Small intestine (tissue), 7 donors: Measurements from ENCODE around the gene DPM2. TPM values are rescaled to one million over a fixed set of nuclear protein-coding genes. Genes with fewer than 3 reads are reported as not detected.

ENCODE experiments used
- DNase-seq, 2 donors: peaks; one replicate each; pipeline versions ENCODE4 v3.0.0 to v3.0.0-alpha.2; 2013
- FAIRE-seq: peaks from 2 replicates; lab custom pipeline; 2012; peaks lifted over from hg19 to GRCh38; lab: Jason Lieb, UNC
- H3K27ac ChIP-seq, 3 donors: one replicate each; pipeline ENCODE4 v1.5.1; 2013; ENCODE audit warnings: low read length in 2 of 3, mild to moderate bottlenecking in 2 of 3, control low read depth in 1 of 3, inconsistent platforms in 1 of 3, low read depth in 1 of 3, moderate library complexity in 1 of 3
- H3K27me3 ChIP-seq, 3 donors: one replicate each; pipeline ENCODE4 v1.6.1; 2013; ENCODE audit warnings: low read length in 3 of 3, inconsistent platforms in 1 of 3; ENCODE audit not compliant: control insufficient read depth in 3 of 3, insufficient read depth in 3 of 3
- H3K36me3 ChIP-seq, 3 donors: one replicate each; pipeline ENCODE4 v1.6.1; 2013; ENCODE audit warnings: low read length in 3 of 3, inconsistent platforms in 1 of 3, low read depth in 1 of 3, mild to moderate bottlenecking in 1 of 3, moderate library complexity in 1 of 3; ENCODE audit not compliant: control insufficient read depth in 3 of 3, insufficient read depth in 2 of 3
- H3K4me1 ChIP-seq, 3 donors: one replicate each; pipeline ENCODE4 v1.6.1; 2013; ENCODE audit warnings: low read length in 2 of 3, inconsistent platforms in 1 of 3, low read depth in 1 of 3, mild to moderate bottlenecking in 1 of 3, moderate library complexity in 1 of 3; ENCODE audit not compliant: control insufficient read depth in 3 of 3, insufficient read depth in 2 of 3
- H3K4me3 ChIP-seq, 3 donors: one replicate each; pipeline ENCODE4 v1.5.1; 2013; ENCODE audit warnings: low read length in 3 of 3, control low read depth in 1 of 3, inconsistent platforms in 1 of 3, low read depth in 1 of 3, mild to moderate bottlenecking in 1 of 3, moderate library complexity in 1 of 3
- H3K9me3 ChIP-seq, 2 donors: one replicate each; pipeline ENCODE4 v1.6.1; 2013; ENCODE audit warnings: low read depth in 1 of 2, low read length in 1 of 2; ENCODE audit not compliant: control insufficient read depth in 2 of 2, insufficient read depth in 1 of 2
- WGBS, 3 donors: extraction: QIAGEN DNeasy Blood & Tissue Kit; methylation state at CpG; one replicate each; pipeline ENCODE4 v1.1.7; 2013; 5-methylcytosine and 5-hydroxymethylcytosine counted together
- polyA plus RNA-seq, 4 donors: library from polyadenylated mRNA; stranded (reverse) in 3 of 4; unstranded in 1 of 4; fragments of 200-250 nt in 3 of 4; fragments of 120-200 nt in 1 of 4; gene quantifications; one replicate each; pipeline versions ENCODE4 v1.2.1 to v1.2.3, GENCODE V29; 2013
- donor health status: healthy with polysubstance abuse.
- donor health status: control.
- donor health status: control.
- donor health status: Bipolar disorder and iron deficiency.
- donor health status: healthy.

The DPM2 gene
- polyA plus RNA-seq, 4 donors = 23.2 to 46.0 (median 35.4) TPM

DNA sequence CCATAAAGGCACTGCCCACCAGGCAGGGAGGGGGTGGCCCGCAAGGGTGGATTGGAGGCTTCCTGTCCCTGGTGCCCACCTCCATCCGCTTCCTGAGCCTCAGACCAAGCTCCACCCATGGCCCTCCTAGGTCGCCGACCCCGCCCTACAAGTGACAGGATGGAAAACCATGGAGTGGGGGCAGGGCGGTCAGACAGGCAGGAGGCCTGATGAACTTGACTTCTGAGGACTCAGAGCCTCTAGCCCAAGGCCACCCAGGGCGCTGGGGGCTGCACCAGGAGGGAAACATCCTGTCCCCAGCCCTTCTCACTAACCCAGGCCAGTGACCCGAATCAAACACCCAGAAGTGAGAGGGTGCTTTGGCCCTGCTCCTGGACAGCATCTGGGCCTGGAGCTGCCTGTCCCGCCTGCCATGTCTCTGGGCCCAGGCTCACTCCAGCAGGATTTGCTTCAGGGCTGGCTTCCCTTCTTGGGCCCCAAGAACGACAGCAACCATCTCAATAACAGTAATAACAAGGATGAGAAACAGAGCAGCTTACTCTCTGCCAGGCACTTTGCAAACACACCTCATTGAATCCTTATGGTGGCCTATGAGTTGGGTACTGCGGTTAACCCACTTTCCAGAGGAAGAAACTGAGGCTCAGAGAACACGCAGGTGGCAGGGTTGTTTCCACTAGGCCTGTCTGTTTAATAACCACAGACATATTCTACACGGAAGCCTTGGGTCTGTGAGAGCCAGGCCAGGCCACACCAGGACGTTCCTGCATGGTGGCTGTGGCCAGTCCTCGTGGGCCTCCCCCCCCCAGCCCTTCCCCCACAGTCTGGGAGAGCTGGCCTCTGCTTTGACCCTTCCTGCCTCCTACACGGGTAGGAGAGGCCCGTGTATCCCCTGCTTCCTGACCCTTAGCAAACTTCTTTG, 33.8 kb downstream of the DPM2 start:
- Histone ChIP-seq H3K4me3 (peak overlapping the region in 1 of 3 donors; percentile 8), H3K27ac (peak overlapping the region; percentile 17 to 92 (median 69)), H3K9me3 (no peaks in the 10 kb centered on the region), H3K27me3 (peaks cover 0 to 10% (median 0%) of the 10 kb centered on the region in 3 donors), H3K4me1 (peaks cover 0 to 25% (median 6%) of the 10 kb centered on the region in 3 donors), H3K36me3 (peaks cover 0 to 15% (median 7%) of the 10 kb centered on the region in 3 donors)
- DNase-seq = peak; percentile 52 to 62
- no peak for FAIRE-seq
- 38 to 65% (median 55%) methylated on average over 17 of the region's 17 CpGs for WGBS, 3 donors

DNA sequence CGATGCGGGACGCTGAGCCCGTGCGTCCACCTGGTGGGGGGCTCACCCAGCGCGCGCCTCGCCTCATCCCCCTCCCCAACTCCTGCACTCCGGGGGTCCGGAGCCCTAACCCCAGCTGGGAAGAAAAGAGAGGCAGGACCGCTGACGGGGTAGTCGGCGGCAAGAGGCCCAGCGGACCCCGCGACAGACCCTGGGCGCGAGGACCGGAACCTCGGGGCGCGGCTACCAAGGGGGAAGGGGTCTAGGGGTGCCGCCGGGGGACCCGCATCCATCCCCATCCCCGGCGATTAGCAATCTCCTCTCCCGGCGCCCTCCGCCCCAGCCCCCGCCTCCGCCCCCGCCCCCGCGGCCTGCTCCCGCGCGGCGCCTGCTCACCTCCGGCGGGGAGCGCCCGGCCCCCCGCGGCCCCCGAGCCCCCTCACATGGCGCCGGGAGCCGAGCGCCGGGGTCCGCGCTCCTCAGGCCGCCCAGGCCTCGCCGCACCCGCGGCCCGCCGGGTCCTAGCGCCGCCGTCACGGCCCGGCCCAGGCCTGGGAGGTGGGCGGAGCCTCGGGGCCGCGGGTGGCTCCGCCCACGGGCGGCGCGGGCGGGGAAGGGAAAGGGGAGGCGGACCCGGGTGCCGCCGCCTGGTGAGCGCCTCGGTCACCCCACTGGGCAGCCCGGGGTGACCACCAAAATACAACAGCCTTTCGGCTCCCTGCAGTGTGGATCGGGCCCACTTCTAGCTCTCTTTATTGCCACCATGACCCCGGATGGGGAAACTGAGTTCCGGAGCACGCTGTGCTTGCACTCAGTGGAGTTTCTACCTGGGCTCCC, 38.3 kb downstream of the DPM2 start, which contains the start of gene ST6GALNAC6:
Gene ST6GALNAC6, minus strand, starts transcription at position 476 of the 816 bp plus-strand sequence. CDS start 1,622 bp downstream, outside the sequence.
- FAIRE-seq (no peak), DNase-seq (peak; percentile 70 to 80)
- Histone ChIP-seq H3K36me3 (peaks cover 0 to 20% (median 4%) of the 10 kb centered on the region in 3 donors), H3K4me1 (peaks cover 2 to 33% (median 4%) of the 10 kb centered on the region in 3 donors), H3K27me3 (peaks cover 0 to 14% (median 0%) of the 10 kb centered on the region in 3 donors), H3K27ac (peak within 1 kb of the TSS; percentile 12 to 89 (median 45)), H3K4me3 (peak within 1 kb of the TSS; percentile 71 to 89 (median 86)), H3K9me3 (peaks cover 0 to 15% of the 10 kb centered on the region in 2 donors)
- WGBS, 3 donors = 0 to 2% (median 1%) methylated on average over 23 to 88 of the region's 89 CpGs

DNA sequence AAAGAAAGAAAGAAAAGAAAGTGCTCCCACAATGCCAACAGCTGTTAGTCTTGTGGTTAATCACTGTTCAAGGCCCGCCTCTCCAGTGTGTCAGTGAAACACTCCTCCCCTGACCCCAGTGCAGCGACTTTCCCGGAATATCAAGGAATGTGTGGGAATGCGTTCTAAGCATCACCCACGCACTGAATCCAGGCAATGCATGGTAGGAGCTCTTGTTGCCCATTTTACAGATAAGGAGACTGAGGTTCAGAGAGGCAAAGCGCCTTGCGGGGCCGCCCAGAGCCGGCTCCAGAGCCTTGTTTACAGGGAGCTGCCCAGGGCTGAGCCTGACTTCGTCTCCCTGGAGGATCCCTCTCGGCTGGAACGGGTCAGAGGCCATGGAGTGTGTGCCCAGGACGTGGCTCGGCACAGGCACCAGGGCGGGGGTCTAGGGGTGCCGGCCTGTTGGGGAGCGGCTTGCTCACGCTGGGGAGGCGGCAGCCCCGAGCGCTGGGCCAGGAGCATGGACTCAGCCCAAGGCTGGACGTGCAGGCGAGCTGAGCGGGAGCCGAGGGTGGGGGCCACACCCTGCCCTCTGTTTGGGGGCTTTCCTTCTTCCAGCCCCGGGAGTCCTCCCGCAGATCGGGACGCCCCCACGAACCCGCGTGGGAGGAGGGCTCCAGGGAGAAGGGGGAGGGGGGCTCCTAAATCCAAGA, 39.1 kb downstream of the DPM2 start:
- peaks cover 0 to 25% (median 4%) of the 10 kb centered on the region in 3 donors for H3K4me1 ChIP-seq
- peak overlapping the region; percentile 12 to 89 (median 45) for H3K27ac ChIP-seq
- peaks cover 0 to 28% (median 10%) of the 10 kb centered on the region in 3 donors for H3K36me3 ChIP-seq
- FAIRE-seq = no peak
- peaks cover 0 to 14% (median 0%) of the 10 kb centered on the region in 3 donors for H3K27me3 ChIP-seq
- H3K9me3 ChIP-seq = peaks cover 0 to 22% of the 10 kb centered on the region in 2 donors
- H3K4me3 ChIP-seq = peak overlapping the region; percentile 71 to 89 (median 86)
- WGBS, 3 donors = 8 to 12% (median 11%) methylated on average over 27 to 32 of the region's 32 CpGs
- DNase-seq = peak in 1 of 2 donors; percentile 42

DNA sequence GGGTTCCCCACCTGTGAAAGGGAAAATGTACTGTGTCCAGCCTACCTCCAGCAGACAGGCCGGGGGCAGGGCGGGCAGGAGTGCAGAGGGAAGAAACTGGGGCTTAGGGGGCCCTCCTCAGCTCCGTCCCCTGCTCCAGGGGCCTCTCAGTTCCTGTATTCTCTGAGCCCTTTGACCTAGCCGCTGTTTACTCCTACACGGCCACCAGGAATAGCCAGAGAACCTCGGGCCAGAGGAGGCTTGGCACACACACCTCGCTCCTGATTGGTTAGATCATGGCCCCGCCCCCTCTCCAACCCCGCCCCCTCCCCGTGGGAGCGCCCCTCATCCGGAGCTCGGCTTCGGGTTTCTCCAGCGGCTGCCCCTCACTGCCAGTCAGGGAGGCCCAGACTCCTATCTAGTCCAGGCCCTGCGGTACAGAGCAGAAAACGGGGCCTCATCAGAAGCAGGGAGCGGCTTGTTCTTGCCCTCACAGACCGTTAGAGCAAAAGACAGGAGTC, 40.4 kb downstream of the DPM2 start:
- FAIRE-seq = no peak
- Histone ChIP-seq H3K4me1 (peaks cover 0 to 21% (median 4%) of the 10 kb centered on the region in 3 donors), H3K27ac (peak overlapping the region in 2 of 3 donors; percentile 52 to 80)

DNA sequence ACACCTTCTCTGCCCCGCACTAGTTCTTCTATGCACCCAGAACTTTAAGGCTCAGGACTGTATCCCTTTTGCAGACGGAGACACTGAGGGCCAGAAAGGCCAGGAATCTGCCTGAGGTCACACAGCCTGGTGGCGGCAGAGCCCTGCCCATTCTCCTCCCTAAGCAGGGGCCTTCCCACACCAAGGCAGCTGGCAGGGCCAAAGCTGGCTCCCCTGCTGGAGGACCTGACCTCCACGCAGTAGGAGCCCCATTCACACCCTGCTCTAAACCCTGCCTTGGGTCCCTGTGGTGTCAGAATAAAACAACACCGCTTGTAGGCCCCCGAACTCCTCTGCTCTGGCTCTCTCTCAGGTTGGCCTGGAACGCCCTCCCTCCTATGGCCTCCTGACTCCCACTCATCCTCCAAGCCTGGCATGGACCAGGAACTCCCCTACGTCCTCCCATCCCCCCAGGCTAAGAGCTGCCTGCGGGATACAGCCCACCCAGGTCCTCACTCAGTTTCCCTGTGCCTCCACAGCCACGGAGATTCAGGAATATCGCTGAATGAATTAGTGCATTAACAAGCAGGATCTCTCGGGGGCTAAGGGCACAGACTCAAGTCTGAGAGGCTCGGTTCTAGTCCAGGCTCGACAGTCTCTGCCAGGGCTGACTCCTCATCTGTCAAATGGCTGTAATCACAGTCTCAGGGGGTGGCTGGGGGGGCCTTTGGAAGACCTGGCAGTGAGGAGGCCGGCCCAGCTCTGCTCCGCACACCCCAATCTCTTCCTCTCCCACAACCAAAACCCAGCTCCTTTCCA, 41.1 kb downstream of the DPM2 start:
- no peak for FAIRE-seq
- no peak for DNase-seq
- Histone ChIP-seq H3K27ac (peak overlapping the region in 1 of 3 donors; percentile 57), H3K4me3 (no peak overlapping the region), H3K27me3 (peaks cover 0 to 14% (median 0%) of the 10 kb centered on the region in 3 donors), H3K36me3 (peaks cover 0 to 31% (median 13%) of the 10 kb centered on the region in 3 donors), H3K9me3 (peaks cover 0 to 42% of the 10 kb centered on the region in 2 donors), H3K4me1 (peaks cover 0 to 21% (median 4%) of the 10 kb centered on the region in 3 donors)
- 71 to 80% (median 77%) methylated on average over 16 of the region's 16 CpGs for WGBS, 3 donors

More for the DNA sequence above, 40.4 kb downstream of the DPM2 start:
- peaks cover 0 to 31% (median 13%) of the 10 kb centered on the region in 3 donors for H3K36me3 ChIP-seq
- no peak overlapping the region for H3K4me3 ChIP-seq
- DNase-seq = peak; percentile 25 to 62
- WGBS, 3 donors = 10 to 18% (median 14%) methylated on average over 17 to 19 of the region's 19 CpGs
- peaks cover 0 to 14% (median 0%) of the 10 kb centered on the region in 3 donors for H3K27me3 ChIP-seq
- H3K9me3 ChIP-seq = peaks cover 0 to 36% of the 10 kb centered on the region in 2 donors

DNA sequence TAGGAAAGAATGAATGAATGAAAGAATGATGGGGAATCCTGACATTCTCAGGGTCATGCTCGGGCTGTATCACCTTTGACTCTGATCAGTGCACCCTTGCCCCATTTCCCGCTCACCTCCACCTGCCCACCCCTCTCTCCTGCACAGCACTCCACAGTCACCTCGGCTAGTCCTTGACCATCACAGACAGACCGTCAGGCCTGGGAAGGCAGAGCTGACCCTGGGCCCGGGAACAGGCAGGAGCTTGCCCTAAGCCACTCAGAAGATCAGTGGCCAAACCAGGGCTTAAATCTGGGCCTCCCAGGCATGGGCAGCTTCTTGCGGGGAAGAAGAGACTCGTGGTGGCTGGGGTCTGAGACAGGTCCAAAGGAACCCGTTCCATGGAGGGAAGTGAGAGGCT, 41.8 kb downstream of the DPM2 start:
- no peak overlapping the region for H3K27ac ChIP-seq
- H3K36me3 ChIP-seq = peaks cover 0 to 33% (median 13%) of the 10 kb centered on the region in 3 donors
- peaks cover 0 to 42% of the 10 kb centered on the region in 2 donors for H3K9me3 ChIP-seq
- FAIRE-seq (no peak), DNase-seq (no peak)
- peaks cover 0 to 21% (median 4%) of the 10 kb centered on the region in 3 donors for H3K4me1 ChIP-seq
- H3K4me3 ChIP-seq = no peak overlapping the region
- WGBS, 3 donors = 94 to 97% (median 96%) methylated on average over 8 of the region's 8 CpGs
- peaks cover 0 to 14% (median 0%) of the 10 kb centered on the region in 3 donors for H3K27me3 ChIP-seq

DNA sequence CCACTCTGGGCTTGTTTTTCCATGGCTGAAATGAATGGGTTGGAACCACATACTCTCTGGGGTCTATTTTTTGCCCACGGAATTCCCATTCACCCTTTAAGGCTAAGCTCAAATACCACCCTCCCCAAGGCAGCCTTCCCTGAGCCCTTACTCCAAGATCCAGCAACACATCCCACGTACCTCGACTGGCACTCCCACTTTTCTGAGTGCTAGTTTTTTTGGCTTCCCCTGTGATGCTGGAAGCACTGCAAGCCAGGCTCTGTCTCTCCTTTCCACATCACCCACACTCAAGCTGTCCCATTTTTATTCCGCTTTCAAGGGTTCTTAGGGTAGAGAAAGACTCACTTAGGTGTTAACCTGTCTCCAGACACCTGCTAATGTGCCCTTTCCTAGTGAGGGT, 44.3 kb downstream of the DPM2 start:
- peaks cover 0 to under 1% (median 0%) of the 10 kb centered on the region in 3 donors for H3K27me3 ChIP-seq
- H3K4me3 ChIP-seq = no peak overlapping the region
- DNase-seq (no peak), FAIRE-seq (no peak)
- peaks cover 0 to 42% of the 10 kb centered on the region in 2 donors for H3K9me3 ChIP-seq
- peaks cover 0 to 42% (median 15%) of the 10 kb centered on the region in 3 donors for H3K36me3 ChIP-seq
- WGBS, 3 donors = 93 to 94% (median 94%) methylated on average over 4 of the region's 4 CpGs
- peaks cover 0 to 10% (median under 1%) of the 10 kb centered on the region in 3 donors for H3K4me1 ChIP-seq
- H3K27ac ChIP-seq = no peak overlapping the region
